Activated CD4-positive, CD25-positive, alpha-beta regulatory T cell (primary cell): ENCODE results near the gene APOC3.
A peak's percentile ranks its signal among the peaks of the same experiment; 100 is the strongest.

ENCODE experiments used
- DNase-seq, 4 experiments: peaks; one replicate each; lab custom pipeline; 2025; lab: John Stamatoyannopoulos, UW

The APOC3 gene

DNA sequence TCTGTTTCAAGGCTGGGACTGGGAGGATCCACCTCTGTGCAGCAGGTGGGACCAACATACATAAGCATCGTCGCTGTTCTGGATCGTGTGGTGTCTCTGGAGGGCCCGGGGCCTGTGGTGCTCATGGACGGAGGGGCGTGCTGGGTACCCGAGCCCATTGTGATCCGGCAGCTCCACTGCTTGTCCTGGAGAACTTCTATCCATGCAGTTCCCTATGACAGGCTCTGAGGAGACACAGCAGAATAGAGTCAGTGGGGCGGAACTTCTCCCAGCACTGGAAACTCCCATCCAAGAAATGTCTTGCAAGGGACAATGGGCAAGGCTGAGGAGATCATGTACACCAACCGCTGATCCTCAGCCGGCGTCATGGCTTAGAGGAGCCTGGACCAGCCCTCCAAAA, 19.4 kb downstream of the APOC3 start:
- no peak for DNase-seq

DNA sequence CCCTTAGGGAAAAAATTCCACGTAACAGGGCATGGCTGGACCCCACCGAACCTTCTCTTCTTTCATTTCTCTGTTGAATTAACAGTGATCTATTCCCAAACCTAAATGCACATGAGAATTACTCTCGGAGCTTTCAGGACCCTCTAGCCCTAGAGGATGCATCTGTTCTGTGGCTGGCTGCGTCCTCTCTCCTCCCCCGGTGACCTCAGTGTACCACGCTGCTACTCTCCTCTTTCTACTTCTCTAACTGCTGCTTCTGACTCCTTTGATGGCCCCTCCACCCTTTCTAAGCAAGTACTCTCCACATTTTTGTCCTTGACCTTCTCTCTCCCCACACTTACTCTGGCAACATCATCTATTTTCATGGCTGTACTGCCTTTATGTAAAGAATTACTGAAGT, 19.8 kb downstream of the APOC3 start:
- DNase-seq = no peak

DNA sequence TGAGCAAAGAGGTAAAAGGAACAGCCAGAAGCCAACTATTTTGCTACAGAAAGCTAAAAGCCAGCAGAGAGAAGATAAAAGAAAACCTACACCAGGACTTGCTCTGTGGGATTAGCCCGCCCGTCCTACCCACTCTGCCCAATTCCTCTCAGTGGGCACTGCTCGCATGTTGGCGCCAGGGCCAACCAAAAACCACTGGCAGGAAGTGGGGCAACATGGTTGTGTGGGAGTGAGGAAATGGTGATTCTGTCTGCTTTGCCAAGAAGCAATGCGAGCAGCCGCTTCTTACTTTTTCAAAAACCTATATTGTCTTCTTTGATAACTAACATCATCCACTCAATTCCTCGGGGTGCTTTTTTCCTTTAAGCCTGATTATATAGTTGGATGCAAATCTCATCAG, 21.9 kb downstream of the APOC3 start:
- DNase-seq = no peak

DNA sequence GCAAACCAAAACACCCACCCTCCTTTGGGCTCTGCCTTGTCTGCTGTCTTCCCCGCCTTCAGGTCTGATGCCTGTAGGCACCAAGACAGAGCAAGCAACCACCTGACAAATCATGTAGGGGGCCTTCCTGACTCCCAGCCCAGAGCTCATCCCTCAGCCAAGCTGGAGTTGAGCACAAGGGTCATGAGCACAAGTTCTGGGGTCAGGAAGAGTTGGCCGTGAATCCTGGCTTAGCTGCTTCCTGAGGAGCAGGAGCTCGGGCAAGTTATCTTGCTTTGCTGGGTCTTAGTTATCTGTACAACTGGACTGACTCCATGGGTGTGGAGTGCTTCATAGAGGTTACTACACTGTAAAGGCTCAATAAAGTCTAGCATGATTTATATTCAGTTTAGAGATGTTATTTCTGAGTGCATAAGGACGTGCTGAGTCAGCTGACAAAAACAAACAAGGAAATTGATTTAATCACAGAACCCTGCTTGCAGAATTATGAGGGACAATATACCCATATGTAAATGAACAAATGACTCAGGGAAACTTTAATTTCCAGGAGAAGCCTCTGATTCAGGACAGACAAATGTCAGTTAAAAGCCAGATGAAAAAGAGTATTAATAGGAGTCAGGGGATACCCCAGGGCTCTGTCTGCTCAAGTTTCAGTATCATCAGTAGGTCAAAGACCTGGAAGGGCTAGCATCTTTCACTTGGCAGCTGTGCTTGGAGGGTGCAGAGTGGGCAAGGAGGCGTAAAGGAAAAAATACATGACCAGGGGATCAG, 22.7 kb downstream of the APOC3 start:
- no peak for DNase-seq

DNA sequence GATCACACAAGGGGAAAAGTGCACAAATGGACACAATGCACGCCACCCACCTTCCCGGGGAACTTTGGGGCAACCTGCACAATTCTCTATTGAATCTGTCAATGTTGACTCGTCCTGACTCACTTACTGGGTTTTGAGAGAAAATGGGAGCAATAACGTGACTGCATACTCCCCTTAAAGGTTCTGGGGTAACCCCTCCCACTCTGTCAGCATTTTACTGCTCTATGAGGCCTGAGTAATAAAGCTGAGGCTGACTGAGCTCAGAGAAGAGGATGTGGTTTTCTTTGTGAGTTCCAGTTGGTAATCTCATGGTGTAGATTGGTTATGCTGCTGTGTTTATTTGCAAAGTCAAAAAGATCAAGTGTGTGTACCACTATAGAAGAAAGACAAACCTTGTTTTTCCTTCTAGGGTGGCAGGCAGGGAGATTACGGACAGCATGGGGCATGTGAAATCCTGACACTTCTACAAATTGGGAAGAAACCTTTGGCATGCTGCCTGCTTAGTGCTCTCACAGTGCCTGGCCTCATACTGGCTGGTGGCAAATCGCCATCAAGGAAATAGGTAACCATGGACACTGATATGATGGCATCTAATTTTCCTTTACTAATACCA, 23.9 kb downstream of the APOC3 start:
- peak in 3 of 4 experiments; percentile 21 to 43 (median 26) for DNase-seq

DNA sequence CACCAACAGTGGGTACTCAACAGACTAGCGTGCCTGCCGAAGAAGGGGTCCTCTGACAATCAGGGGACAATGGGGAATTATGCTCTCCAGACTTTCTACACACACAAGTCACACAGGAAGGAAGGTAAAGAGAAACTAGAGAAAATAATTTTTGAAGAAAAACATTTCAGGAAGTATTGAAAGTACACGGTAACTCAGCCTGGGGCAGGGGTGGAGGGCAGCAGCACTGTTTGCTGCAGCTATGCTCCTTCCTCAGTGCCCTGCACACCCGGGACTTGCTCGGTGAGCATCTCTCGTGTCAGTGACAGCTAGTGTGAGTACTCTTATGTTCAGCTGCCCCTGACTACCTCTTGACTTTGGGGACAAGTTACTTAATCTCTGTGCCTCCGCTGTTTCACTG, 25.7 kb downstream of the APOC3 start:
- no peak for DNase-seq

DNA sequence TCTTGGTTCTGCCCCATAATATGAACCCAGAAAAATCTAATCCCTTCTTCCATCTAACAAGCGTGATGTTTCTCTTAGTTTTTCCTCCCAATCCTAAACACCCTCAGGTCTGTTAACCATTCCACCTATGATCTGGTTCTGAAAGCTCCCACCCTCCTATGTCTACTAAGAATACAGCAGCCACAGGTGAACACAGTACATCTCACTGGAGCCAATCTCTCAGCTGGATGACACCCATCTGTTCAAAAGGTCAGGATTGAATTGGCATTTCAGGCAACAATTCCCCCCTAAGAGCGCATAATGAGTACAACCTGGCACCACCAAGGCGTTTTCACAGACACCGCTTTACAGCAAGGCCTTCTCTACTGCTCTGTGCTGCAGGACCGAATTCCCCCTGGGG, 26.7 kb downstream of the APOC3 start:
- no peak for DNase-seq

DNA sequence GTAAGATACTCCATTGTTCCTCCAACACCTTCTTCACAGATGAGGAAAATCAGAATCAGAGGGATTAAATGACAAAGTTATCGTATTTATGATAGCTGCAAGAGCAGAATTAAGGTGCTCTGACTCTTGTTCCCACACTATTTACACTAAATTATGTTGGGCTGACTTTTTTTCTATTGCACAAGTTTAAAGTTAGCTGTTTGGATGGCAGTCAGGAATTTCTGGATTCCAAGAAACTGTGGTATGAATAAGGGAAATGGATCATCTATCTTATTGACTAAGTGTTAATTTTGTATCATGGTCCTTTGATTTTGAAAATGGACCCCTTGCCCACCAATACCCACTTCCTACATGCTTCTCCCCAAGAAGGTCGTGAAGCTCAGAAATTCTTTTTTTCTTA, 27.6 kb downstream of the APOC3 start:
- no peak for DNase-seq

DNA sequence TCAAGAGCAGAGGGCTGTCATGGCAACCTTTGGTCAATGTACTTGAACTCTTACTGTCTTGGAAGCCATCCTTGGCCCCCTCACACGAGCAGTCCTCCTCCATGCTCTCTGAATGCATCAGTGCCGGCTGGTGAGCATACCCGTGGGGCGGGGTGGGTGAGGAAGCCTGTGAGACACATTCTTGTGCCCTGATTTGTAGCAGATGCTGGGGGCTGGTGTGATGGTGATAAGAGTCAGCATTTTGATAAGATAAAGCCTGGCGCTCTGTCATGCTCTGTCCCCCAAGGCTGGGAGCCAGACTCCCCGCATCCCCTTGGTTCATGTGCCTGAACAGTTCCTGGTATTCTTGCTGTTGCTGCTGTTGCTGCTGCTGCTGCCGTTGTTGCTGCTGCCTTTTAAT, 28.2 kb downstream of the APOC3 start:
- DNase-seq = no peak

DNA sequence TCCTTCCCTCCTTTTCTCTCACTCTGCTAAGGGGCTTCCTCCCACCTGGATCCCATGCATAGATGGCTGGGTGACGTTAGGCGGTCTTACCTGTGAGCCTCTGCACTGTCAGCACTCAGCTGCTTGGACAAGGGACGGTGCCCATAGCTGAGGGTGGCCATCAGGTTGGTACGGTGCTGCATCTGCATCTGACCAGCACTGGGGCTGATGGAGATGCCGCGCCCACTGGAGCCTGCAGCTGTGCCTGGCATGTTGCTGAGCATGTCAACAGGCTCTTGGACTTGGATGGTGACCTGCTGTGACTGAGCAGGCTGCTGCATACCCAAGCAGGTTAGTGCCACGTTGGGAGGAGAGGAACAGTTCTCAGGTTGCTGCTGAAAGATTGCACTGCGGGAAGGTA, 29.5 kb downstream of the APOC3 start:
- DNase-seq = no peak

DNA sequence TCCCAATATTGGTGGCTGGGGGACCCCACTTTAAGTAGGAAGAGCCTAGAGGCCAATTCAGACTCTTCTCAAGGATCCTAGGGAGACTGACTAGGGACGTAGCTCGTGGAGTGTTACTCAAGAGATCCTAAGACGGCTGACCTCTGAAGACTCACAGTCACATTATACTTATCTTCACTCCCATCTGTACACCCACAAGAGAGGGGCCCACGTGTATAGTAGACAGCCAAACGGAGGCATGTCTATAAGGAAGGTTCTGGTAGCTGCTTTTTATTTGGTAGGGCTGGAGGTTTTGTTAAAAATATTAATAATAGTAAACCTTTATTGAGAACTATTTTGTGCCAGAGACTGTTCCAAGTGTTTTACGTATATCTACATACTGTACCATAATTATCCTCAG, 30.6 kb downstream of the APOC3 start:
- no peak for DNase-seq

DNA sequence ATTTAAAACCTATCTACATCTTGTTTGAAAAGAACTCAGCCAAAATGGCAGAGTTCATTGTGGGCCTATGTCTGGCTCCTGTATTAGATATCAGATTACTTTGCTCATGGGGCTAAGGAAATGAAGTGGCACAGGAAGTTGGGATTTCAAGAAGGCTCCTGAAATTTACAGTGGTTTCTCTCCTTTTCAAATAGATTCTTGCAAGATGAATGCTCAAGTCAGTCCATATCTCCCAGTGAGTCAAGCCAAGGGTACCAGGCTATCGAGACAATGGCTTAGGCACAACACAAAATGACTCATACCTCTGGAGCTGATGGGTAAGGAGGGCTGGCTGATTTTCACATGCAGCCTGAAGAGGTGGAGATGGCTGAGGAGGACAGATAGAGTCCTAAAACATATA, 31.8 kb downstream of the APOC3 start:
- DNase-seq = no peak

DNA sequence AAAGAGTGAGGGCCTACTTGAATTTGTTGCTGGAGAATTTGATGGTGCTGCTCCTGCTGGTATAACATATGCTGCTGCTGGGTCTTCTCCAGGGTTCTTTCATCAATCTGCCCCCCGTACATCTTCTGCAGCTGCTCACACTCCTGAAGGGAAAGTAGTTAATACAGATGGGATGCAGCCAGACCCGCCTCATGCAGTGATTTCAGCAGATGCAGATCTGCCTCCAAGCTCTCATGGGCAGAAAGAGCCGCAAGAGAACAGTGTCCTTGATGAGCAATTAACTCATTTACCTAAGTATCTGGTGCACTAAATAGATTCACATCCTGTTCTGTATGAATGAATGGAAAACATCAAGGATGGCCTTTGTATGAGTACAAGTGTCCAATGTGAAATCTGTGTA, 32.5 kb downstream of the APOC3 start:
- DNase-seq = no peak

DNA sequence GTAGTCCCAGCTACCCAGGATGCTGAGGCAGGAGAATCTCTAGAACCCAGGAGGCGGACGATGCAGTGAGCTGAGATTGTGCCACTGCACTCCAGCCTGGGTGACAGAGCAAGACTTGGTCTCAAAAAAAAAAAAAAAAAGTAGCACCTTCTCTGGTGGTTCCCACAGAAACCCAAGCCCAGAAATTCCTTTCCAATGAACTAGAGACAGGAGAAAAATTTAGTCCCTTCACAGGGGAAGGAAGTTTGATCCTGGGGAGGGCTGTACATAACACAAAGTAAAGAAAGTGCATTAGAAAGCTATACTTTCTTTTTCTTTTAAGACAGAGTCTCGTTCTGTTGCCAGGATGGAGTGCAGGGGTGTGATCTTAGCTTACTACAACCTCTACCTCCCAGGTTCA, 33.2 kb downstream of the APOC3 start:
- DNase-seq = no peak

DNA sequence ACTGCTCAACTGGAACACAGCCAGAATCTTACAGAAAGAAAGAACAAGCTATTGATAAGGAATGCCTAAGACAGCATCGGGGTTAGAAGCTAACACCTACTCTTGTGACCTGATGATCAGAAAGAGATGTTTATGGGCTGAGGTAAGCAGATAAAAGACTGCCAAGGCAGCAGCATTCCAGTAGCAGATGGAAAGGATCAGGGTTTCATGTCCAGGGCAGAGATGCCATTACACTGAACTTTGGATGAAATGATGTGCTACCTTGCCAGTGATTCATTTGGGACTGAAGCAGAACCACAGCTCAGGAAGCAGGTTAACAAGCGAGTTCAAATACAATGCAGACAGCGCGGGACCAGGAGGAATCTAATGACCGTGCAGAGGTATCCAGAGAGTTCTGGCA, 34.8 kb downstream of the APOC3 start:
- DNase-seq = no peak

DNA sequence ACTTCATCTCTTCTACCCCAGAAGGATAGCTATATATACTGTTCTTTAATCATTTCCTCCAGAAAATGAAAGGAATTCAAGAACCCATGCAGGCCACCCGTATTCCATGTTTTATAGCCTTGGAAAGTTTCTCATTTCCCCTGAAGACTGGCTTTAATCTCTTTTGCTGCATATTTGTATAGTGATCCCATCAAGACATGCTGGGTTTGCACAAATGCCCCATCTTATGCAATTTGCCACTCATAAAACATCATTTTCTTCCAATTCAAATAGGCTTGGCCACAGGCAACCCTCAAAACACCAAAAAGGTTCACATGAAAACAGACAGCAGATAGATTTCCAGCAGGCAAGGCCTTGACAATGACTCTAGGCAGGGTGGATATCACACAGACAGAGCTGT, 36.0 kb downstream of the APOC3 start:
- DNase-seq = no peak

DNA sequence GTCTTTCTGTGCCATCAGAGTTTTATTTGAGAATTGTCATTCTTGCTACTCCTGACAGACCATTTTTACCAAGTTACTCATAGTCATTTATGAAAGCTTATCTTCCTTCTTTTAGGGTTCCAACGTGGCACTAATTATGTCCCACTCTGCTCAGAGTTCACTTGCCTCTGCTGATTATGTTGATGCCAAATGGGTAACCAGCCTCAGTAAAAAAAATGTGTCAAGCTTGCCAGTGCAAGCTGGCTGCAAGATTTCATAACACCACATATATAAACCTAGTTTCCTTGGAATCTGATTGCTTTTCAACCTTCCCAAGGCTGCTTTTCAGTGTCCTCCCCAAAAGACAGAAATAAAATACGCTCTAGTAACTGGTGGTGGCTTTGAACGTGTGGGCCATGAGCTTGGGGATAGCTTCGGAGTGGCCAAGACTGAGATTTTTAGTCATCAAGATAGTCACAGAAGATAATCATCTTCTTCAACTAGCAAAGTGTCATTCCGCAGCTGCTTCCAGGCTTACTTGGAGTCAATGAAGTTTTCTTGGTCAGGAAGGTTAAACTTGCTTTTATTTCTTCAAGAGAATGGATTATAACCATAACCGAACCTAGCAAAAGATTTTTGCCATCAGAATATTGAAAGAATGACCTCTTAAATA, 37.2 kb downstream of the APOC3 start:
- DNase-seq = no peak

DNA sequence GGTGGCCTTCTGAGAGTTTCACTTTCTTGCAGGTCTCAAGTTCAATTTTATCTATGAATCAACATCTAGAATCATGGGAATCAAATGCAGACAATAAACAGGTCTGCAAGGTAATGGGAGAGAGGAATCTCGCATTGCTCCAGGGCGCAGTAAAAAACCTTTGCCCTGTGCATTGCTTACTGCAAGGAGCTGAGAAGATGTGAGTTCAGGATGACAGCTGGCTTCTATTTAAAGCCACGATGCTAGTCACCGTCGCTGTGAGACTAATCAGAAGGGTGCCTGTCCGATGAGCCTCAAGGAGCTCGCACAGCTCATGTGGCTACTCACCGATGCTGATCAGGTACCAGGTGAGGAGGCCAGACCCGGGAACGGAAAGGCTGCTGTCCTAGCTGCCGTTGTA, 37.9 kb downstream of the APOC3 start:
- no peak for DNase-seq

DNA sequence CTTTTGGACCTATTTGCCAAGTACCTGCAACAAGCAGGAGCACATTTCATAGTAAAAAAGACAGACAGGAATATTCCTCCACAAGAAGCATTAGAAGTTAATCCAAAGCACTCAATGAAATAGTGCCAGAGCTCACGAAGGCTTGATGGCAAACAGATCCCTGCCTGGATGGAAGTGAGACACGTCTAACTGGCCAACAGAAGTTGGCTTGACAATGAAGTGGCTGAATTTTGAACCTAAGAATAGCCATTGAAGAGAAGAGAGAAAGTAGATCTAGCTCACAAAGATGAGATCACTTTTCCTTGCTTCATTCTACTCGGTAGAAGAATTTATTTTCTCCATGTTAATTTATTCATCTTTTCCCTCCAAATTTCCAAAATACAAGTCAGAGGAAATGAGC, 38.4 kb downstream of the APOC3 start:
- DNase-seq = no peak

DNA sequence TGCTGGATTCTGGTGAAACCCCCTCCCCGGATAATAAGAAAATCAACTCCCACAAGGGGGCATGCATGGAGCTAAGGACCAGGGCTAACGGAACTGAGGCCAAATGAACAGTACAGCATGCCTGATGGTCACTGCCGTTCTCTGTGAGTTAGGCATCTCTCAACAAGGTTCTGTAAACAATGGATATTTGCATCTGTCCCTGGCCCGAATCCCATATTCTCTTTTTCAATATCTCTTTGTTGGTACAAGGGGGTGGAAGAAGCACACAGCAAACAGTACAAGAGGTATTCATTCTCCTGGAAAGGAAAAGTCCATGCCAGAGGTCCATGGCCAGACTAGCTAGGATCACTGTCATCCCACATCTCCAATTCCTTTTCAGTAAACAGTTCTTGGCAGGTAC, 39.9 kb downstream of the APOC3 start:
- DNase-seq = no peak

DNA sequence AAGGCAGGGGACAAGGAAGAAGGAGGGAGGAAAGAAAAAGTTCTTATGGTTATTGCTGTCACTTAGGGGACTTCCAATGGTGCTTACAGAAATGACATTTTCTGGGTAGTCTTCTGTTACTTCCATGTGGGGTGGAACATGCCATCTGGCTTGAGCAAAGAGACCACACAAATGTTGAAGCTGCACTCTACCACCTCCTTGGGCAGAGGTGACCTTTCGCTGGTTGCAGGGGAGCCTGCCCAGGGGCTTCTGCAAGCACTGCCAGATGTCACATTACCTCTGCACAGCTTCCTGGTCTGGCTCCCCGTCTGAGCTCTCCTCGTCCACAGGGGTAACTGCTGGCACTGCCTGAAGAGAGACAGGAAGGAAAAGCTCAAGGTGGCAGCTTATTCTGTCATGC, 40.3 kb downstream of the APOC3 start:
- DNase-seq = no peak

DNA sequence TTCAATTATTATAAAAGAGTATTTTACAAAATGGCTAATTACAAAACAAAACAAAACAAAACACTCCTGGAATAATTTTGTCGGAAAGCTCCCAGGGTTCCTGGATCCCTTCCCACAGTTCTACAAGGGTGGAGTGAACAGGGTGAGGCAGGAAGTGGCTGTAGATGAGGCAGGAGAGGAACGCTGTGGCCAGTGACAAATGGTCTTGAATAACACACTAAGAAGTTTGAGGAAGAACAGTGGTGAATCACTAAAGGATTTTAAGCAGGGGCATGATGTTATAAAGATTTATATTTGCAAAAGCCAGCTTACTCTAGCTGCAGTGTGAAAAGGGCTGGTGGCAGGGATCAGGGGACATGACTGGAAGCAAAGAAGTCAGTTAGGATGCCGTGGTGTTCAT, 41.5 kb downstream of the APOC3 start:
- DNase-seq = no peak

DNA sequence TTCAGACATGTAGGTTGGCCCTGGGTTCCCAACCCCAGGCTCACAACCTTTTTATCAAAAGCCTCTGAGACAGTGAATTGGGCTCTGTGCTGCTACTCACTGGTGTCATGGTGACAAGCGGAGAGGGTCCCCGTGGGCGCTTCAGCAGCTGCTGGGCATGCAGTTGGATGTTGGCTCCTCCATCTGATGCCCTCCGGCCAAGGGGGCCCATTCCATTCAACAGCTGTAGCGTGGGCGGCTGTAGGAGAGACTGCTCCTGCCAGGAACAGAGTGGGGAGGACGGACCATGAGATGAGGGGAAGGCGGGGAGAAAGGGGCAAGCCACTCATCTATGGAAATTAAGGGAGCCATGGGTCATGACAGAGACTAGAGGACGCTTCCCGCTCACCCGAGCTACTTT, 43.7 kb downstream of the APOC3 start:
- DNase-seq = no peak

DNA sequence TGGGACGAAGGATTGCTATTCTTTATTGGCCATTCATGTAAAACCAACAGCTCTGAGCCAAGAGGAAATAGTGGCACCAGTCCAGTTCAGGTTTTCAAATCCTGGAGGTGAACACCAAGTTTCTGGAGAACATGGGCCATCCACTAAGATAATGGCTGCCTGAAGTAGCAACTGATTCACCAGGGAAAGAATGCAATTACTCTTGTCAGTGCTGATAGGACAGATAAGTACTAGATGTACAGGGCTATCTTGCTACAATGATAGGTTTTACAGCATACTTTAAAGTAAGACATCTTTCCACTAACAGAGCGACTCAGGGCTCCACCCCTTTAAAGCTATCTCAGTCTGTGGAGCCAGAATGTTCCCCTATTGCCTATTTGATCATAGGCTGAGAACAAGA, 44.5 kb downstream of the APOC3 start:
- DNase-seq = no peak
